DMS 273 (cell line): Measurements from ENCODE around the gene ZNHIT1.
"Not testable (repeated sequence)": the region's sequence is repeated elsewhere in the genome, so short reads cannot be mapped to it uniquely, and the experiment has no call there.

Experiments used
- DNase-seq: peaks from one replicate; lab custom pipeline; 2025; ENCODE audit not compliant: unreplicated experiment; lab: John Stamatoyannopoulos, UW

The ZNHIT1 gene

DNA sequence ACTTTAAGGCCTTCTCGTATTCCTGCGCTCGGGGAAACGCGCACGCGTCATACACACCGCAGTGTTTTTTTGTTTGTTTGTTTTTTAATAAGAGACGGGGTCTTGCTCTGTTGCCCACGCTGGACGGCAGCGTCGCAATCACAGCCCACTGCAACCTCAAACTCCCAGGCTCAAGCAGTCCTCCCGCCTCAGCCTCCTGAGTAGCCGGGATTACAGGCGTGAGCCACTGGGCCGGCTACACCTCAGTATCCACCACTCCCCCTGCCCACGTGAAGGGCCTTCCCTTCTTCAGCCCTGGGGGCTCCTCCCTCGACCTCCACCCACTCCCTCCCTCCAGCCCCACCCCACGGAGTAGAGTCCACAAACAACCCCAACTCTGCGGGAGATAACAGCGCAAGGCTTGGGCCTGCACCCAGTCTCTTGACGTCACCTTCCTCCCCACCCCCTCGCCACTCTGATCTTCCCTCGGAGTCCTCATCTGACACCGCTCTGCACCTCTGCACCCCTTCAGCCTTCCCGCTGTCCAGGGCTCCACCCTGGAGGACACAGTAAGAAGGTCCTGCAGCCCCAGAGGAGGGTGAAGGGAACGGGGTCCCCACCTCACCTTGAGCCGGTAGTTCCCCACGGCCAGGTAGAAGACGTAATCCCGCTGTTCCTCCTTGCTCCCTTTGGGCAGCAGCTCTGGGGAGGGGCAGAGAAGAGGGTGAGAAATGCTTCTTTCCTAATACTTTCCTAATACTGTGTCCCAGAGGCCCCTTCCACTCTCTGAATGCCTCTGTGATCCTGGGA lies 22.5 kb downstream of the ZNHIT1 start:
- DNase-seq: no peak

DNA sequence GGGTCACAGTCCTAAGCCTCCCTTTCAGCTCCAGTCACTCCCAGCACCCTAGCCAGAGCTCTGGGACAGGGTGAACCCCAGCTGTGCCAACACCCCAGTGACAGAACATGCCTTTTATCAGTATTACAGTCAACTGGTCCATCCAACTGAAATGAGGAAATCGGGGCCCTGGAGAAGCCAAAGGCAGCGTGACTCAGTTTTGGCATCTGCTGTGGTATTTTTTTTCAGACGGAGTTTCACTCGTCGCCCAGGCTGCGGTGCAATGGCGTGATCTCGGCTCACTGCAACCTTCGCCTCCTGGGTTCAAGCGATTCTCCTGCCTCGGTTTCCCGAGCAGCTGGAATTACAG lies 23.0 kb downstream of the ZNHIT1 start:
- peak; percentile 68 for DNase-seq

DNA sequence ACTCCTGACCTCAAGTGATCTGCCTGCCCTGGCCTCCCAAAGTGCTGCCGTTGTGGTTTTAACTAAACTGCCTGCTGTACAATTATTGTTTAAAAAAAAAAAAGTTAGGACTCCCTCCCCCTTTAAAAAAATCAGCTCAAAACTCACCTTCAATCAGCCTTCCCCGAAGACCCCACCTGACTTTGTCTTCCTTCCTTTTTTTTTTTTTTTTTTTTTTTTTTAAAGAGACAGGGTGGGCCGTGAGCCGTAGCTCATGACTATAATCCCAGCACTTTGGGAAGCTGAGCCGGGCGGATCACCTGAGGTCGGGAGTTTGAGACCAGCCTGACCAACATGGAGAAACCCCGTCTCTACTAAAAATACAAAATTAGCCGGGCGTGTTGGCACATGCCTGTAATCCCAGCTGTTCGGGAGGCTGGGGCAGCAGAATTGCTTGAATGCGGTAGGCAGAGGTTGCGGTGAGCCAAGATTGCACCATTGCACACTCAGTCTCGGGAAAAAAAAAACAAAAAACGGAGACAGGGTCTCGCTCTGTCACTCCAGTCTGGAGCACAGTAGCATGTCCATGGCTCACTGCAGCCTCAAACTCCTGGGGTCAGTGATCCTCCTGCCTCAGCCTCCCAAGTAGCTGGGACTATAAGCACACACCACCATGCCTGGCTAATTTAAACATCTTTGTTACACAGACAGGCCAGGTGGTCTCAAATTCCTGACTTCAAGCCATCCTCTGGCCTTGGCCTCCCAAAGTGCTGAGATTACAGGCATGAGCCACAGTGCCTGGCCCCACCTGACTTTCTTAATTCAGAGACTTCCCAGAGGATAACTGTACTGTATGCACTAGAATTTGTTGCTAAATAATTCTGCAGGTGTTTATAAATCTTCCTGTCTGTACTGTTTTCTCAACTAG lies 23.7 kb downstream of the ZNHIT1 start:
- DNase-seq: peak; percentile 74

DNA sequence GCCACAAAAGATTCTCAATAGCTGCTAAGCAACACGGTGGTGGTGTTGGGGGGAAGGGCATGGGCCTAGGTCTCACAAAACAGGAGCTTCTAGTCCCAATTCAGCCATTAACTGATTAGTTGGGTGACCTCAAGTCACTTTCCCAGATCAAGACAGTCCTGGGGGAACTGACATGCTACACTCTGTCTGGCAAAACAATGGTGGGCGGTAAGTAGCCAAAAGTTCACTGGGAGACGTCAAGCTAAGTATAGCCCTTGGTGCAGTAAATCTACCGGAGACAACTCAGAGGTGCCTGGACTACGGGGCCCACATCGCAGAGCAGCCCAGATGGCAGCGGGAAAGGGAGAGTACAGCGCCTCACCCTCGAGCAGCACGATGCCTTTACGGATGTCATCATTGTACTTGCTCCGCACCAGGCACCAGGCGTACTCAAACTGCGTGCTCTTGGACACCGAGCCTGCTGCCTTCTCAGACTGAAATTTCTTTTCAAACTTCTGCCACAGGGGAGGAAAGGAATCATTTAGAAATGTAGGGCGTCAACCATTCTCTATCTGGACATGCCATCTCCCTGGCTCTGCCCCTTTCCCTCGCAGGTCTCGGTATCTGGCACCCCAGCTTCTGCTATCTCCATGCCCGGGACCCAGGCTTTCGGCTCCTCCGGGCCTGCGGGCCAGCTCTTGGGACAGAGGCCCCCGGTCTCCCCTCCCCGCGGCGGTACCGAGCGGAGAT lies 25.8 kb downstream of the ZNHIT1 start:
- DNase-seq: peak; percentile 70

DNA sequence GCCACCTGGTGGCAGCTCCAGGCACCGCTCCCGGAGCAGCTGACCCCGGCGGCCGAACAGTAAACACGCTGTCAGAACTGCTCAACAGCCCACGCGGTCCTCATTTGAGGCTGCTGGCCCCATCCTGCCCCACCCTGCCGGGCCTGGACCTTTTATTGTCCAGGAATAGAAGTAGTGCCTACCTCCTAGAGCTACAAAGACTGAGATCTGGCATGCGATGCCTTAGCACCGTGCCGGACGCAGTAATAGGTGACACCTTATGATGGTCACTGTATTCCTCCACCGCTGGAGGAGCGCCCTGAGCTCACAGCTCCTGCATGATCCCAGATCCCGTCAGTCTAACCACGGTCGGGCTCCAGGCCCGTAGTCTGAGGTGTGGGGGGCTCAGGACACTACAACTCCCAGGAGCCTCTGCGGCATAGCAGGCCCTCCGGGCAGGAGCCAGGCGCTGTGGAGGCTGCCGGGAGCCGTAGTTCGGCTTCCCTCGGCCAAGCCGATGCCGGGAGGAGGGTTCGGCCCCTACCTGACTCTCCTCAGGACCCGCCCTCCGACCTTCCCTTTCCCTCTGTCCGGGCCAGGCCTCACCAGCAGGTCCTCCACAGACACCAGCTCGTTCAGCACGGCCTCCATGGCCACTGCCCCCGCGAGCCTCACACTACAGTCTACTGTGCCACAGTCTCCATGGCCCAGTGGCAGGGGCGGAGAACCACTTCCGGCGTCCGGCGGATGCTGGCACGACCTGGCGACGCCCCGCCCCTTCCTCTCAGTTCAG lies 26.6 kb downstream of the ZNHIT1 start, which contains the start of gene FIS1:
Gene FIS1, minus strand, starts transcription at position 707 of the 772 bp plus-strand sequence. Its CDS starts 77 bp downstream, at position 630.
- DNase-seq: peak; percentile 98

DNA sequence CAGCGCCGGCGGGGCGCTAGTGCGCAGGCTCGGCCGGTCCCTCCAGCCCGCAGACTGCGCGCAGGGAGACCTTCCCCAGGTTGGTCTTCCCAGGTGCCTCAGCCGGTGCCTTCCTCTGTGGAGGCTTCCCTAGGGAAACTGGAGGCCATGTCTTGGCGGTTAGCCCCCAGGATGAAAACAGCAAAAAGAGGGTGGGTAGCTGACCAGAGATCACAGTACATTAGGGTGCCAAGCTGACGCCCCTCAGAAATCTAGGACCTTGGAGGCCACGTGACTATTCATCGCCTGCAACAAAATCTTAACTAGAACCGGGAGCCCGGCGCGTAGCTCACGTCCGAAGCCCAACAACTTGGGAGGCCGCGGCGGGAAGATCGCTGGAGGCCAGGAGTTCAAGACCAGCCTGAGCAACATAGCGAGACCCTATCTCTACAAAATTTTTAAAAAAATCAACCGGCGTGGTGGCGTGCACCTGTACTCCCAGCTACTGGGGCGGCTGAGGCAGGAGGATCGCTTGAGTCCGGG lies 27.2 kb downstream of the ZNHIT1 start:
- no peak for DNase-seq

DNA sequence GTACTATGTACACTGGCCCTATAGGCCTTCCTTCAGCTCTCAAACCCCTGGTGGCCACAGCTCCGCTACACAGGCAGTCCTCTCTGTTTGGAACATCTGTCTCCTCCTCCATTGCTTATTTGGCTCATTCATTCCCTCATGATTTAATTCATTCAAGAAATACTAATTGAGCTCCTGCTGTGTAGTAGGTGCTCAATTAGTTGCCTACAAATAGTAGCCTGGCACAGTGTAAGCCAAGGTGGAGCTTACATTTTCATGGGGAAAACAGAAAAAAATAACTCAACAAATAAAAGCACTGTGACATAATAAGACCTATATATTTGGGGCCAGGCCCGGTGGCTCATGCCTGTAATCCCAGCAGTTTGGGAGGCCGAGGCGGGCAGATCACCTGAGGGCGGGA lies 30.3 kb downstream of the ZNHIT1 start:
- peak; percentile 58 for DNase-seq

DNA sequence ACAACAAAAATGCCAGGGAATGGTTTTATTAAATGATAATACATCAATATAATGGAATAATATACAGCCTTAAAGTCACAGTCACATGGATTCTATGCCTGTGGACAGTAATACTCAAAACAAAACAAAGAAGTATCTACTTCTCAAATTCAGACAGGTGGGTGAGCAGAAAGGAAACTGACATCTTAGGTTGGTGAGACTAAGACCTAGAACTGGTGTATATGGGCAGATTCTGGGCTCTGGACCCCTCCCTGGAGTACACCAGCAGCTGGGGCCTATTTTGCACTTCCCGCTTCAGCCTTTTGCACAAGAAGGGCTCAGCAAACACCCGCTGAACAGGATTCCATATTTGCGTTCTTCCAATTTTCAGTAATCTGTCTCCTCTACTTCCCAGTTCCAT lies 32.4 kb downstream of the ZNHIT1 start:
- no peak for DNase-seq

DNA sequence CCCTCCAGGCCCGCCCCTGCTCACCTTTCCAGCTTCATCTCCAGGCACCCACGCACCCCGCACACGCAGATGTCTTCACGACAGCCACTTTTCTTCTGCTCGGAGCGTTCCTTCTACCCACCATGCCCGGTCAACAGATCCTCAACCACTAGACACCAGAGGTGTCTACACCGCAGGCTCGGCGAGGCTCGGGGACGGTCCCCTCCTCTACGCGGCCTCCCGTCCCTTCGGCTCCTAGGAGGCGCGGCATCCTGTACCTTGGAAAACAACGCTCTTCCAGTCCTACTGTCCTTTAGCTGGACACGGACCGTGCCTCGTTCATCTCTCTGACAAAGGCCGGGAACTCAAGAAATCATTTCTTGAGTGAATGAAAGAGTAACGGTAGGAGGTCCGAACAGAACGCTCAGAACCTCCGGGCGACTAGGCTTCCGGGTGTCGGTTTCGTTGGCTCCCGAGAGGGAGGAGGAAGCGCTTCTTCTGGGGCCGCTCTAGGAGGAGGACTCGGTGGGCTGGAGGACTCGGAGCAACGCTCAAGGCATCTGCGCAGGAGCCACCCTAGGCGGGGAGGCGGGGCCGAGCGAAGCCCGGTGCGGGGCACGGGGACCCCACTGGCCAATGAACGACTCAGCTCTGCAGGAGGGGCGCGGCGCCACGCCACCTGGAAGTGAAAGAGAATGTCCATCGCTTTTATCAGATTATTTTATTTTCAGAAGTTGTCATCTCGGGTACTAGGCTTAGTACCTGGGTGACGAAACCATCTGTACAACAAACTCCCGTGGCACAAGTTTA lies 34.1 kb downstream of the ZNHIT1 start:
- DNase-seq: peak; percentile 100

DNA sequence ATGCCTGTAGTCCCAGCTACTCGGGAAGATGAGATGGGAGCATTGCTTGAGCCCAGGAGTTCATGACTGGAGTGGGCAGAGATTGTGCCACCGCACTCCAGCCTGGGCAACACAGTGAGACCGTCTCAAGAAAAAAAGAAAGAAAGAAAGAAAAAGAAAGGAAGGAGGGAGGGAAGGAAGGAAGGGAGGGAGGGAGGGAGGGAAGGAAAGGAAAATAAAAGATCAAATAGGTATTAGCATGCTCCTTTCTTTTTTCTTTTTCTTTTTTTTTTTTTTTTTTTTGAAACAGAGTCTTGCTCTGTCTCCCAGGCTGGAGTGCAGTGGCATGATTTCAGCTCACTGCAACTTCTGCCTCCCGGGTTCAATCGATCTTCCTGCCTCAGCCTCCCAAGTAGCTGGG lies 35.2 kb downstream of the ZNHIT1 start:
- not testable (repeated sequence) for DNase-seq

DNA sequence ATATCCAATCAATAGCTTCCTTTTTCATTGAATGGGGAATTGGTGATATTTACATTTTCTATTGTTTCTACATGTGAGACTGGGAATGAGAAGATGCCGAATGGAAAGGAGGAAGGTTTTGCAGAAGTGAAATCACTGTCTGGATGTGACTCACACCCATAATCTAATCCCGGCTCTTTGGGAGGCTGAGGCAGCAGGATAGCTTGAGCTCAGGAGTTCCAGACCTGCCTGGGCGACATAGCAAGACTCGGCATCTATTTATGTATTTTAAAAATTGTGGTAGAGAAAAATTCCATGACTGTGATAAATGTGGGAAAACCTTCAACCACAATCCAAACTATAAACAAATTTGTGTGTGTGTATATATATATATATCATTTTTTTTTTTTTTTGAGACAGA lies 37.8 kb downstream of the ZNHIT1 start:
- no peak for DNase-seq

DNA sequence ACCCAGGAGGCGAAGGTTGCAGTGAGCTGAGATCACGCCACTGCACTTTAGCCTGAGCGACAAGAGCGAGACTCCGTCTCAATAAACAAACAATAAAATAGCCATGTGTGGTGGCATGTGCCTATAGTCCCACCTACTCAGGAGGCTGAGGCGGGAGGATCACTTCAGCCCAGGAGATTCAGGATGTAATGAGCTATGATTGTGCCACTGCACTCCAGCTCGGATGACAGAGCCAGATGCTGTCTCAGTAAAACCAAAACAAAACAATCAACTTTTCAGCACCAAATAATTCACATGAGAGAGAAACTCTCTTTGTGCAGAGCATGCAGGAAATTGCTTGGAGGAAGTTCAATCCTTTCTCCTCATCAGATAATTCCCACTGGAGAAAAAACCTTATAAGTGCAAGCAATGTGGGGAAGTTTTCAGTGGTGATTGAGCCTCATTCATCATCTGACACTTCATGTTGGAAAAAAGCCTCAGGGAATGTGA lies 40.3 kb downstream of the ZNHIT1 start:
- peak; percentile 38 for DNase-seq

DNA sequence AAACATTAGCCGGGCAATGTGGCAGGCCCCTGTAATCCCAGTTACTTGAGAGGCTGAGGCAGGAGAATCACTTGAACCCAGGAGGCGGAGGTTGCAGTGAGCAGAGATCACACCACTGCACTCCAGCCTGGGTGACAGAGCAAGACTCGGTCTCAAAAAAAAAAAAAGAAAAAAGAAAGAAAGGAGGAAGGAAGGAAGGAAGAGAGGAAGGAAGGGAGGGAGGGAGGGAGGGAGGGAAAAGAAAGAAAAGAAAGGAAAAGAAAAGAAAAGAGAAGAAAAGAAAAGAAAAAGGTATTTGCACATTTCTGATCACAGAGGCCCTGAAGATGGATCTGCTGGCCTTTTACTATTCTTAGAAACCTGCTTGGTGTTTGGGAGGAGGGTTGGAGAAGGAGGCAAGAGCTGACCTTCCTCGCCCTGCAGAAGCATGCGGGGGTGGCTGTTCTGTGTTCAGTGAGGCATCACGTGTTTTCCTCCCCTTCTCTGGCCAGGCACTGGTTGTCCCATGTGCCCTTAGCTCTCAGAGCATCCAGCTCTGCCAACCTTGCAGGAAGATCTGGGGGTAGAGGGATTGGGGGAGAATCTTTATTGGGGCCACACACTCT lies 46.2 kb downstream of the ZNHIT1 start:
- not testable (repeated sequence) for DNase-seq

DNA sequence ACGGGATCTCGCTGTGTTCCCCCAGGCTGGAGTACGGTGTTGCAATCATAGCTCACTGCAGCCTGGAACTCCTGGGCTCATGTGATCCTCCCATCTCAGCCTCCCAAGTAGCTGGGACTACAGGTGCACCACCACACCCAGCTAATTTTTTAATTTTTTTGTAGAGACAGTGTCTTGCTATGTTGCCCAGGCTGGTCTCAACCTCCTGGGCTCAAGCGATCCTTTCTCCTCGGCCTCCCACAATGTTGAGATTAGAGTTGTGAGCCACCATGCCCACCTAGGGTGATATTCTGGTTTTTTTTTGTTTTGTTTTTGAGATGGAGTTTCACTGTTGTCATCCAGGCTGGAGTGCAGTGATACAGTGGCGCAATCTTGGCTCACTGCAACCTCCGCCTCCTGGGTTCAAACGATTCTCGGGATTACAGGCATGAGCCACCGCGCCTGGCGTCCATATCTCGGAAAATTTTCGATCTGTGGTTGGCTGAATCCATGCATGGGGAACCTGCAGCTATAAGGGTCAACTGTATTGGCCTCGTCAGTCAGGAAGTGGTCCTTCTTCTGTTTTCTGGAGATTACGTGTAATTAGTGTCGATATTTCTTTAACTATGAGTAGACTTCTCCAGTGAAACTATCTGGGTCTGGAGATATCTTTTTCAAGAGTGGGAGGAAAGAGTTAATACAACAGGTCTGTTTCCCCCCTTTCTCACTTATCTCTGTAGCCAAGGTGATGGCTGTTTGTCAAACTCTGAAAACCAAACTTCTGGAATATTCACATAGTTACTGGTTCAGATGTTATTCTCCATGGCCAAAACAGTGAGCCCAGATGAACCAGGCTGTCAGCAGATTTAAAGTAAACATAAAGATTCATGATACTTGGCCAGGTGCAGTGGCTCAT lies 47.9 kb downstream of the ZNHIT1 start:
- DNase-seq: no peak

DNA sequence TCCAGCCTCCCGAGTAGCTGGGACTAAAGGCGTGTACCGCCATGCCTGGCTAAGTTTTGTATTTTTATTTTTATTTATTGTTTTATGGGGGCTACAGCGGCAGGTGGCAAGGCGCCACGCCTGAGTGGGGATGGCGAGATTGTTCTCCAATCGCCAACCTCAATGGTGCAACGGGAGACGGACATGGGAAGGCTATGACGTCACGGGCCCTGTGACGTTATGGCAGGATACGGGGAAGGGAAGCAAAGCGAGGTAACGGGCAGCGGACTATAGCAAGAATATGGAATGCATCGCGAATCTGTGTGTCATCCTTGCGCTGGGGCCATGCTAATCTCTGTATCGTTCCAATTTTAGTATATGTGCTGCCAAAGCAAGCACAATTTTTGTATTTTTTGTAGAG lies 51.7 kb downstream of the ZNHIT1 start:
- DNase-seq: no peak

DNA sequence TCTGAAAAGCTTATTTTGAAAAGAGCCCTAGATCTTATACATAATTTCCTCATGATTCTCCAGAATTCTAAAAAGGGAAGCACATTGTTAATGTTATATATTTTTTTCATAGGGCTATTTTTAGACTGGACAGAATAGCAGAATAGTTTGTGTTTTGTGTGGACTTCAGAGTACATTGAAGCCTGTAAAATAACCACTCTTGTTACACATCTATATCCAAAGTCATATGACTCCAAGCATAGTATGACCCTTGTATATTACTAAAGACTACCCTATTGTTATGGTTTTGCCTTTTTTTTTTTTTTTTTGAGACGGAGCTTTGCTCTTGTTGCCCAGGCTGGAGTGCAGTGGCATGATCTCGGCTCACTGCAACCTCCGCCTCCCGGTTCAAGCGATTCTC lies 53.1 kb downstream of the ZNHIT1 start:
- DNase-seq: no peak

DNA sequence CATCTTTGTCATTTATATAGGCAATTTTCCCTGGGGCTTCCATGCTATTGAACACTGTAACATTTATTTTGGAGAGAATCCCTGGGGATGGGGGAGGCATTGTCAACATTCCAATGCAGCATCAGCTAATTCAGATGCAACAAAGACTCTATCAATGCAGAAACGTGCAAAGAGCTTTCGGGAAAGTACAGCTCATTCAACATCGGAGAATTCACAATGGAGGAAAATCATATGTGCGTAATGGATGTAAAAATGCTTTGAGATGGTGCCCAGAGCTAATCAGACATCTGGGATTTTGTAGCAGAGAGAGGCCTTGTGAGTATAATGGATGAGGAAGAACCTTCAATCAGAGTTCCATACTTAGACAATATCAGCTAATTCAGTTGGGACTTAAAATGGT lies 55.2 kb downstream of the ZNHIT1 start:
- DNase-seq: no peak
